MM.1S (cell line): ENCODE measurements around the gene PGD.

Experiments used
- DNase-seq: peaks from one replicate; pipeline ENCODE4 v3.0.0-alpha.2; 2015
- H2AFZ ChIP-seq: fragments of 300-600 bp; sonication (generic); 2 replicates; pipeline ENCODE4 v1.6.0; 2016; ENCODE audit warnings: antibody characterized with exemption, low read length
- H3F3A ChIP-seq: fragments of 300-600 bp; sonication (generic); 2 replicates; pipeline ENCODE4 v1.6.1; 2016; ENCODE audit warnings: mild to moderate bottlenecking, antibody characterized with exemption, low read length, moderate library complexity, mixed read lengths; ENCODE audit not compliant: insufficient read depth
- H3K27ac ChIP-seq: fragments of 300-600 bp; sonication (generic); 2 replicates; pipeline ENCODE4 v1.5.1; 2016; ENCODE audit warnings: mild to moderate bottlenecking, low read length
- H3K27me3 ChIP-seq: fragments of 300-600 bp; sonication (generic); replicated peaks from 2 replicates; pipeline ENCODE4 v1.6.0; 2016; ENCODE audit warnings: low read length; ENCODE audit not compliant: insufficient read depth
- H3K36me3 ChIP-seq: fragments of 300-600 bp; sonication (generic); replicated peaks from 2 replicates; pipeline ENCODE4 v1.6.1; 2016; ENCODE audit warnings: mild to moderate bottlenecking, low read length, mixed read lengths; ENCODE audit not compliant: insufficient read depth
- H3K4me1 ChIP-seq: fragments of 300-600 bp; sonication (generic); 2 replicates; pipeline ENCODE4 v1.6.1; 2016; ENCODE audit warnings: low read length, mixed read lengths
- H3K4me2 ChIP-seq: fragments of 300-600 bp; sonication (generic); 2 replicates; pipeline ENCODE4 v1.6.0; 2016; ENCODE audit warnings: low read depth, low read length
- H3K4me3 ChIP-seq: fragments of 300-600 bp; sonication (generic); 2 replicates; pipeline ENCODE4 v1.5.1; 2016; ENCODE audit warnings: low read length, mixed read lengths
- H3K79me2 ChIP-seq: fragments of 300-600 bp; sonication (generic); 2 replicates; pipeline ENCODE4 v1.6.1; 2016; ENCODE audit warnings: mixed run types, low read length, mixed read lengths
- H3K9ac ChIP-seq: fragments of 300-600 bp; sonication (generic); 2 replicates; pipeline ENCODE4 v1.6.1; 2016; ENCODE audit warnings: low read length, mixed read lengths
- H3K9me2 ChIP-seq: fragments of 300-600 bp; sonication (generic); replicated peaks from 2 replicates; pipeline ENCODE4 v1.6.1; 2016; ENCODE audit warnings: mild to moderate bottlenecking, low read length, mixed read lengths; ENCODE audit not compliant: insufficient read depth
- H3K9me3 ChIP-seq: fragments of 300-600 bp; sonication (generic); replicated peaks from 2 replicates; pipeline ENCODE4 v1.6.1; 2016; ENCODE audit warnings: mild to moderate bottlenecking, low read length, mixed read lengths; ENCODE audit not compliant: insufficient read depth
- H4K20me1 ChIP-seq: fragments of 300-600 bp; sonication (generic); 2 replicates; pipeline ENCODE4 v1.6.1; 2016; ENCODE audit warnings: mild to moderate bottlenecking, low read length, moderate library complexity, mixed read lengths; ENCODE audit not compliant: insufficient read depth
- CTCF ChIP-seq: fragments of 300-600 bp; sonication (generic); IDR thresholded peaks from 2 replicates; pipeline ENCODE4 v1.5.1; 2016; ENCODE audit warnings: antibody characterized with exemption, low read length, mixed read lengths
- EZH2 ChIP-seq: fragments of 300-600 bp; sonication (generic); optimal IDR thresholded peaks from 2 replicates; pipeline ENCODE3; 2017; ENCODE audit warnings: low read depth, mild to moderate bottlenecking, antibody characterized with exemption, low read length, mixed read lengths
- EZH2phosphoT487 ChIP-seq: fragments of 300-600 bp; sonication (generic); IDR thresholded peaks from 2 replicates; pipeline ENCODE4 v1.6.1; 2018; ENCODE audit warnings: antibody characterized with exemption, low read length

The PGD gene

GRCh38 chr1:10398734-10399443, at the start of gene PGD:
PGD (plus strand) TSS chr1:10399064; CDS start chr1:10399118, 54 bp downstream.
- peak within 1 kb of the TSS; percentile 98 for H2AFZ ChIP-seq
- H3F3A ChIP-seq: peaks cover 9% of the 10 kb centered on the region; the same call in 1 of the 2 replicates
- no peaks in the 10 kb centered on the region for H3K9me2 ChIP-seq
- H3K27ac ChIP-seq: peak within 1 kb of the TSS; percentile 92
- TF ChIP-seq EZH2 (no peak), EZH2phosphoT487 (no peak), CTCF (no peak)
- 0 out of 2 replicates have a peak, but pooled peaks cover 3% of the 10 kb centered on the region for H3K36me3 ChIP-seq
- peaks cover 22% of the 10 kb centered on the region for H3K79me2 ChIP-seq
- H3K9me3 ChIP-seq: no peaks in the 10 kb centered on the region
- H3K4me2 ChIP-seq: peak within 1 kb of the TSS; percentile 94
- peak within 1 kb of the TSS; percentile 97 for H3K4me3 ChIP-seq
- no peaks in the 10 kb centered on the region for H3K27me3 ChIP-seq
- H3K4me1 ChIP-seq: peaks cover 8% of the 10 kb centered on the region
- DNase-seq: peak; percentile 99
- no peaks in the 10 kb centered on the region for H4K20me1 ChIP-seq
- peak within 1 kb of the TSS; percentile 86 for H3K9ac ChIP-seq

GRCh38 chr1:10353282-10353681, 45.6 kb upstream of the PGD start:
- Histone ChIP-seq H3K9me2 (no peaks in the 10 kb centered on the region), H3K4me1 (no peaks in the 10 kb centered on the region), H2AFZ (no peak overlapping the region), H3K4me3 (no peak overlapping the region), H3K27ac (no peak overlapping the region), H3F3A (no peaks in the 10 kb centered on the region), H3K9ac (no peak overlapping the region), H3K9me3 (no peaks in the 10 kb centered on the region), H3K79me2 (no peaks in the 10 kb centered on the region), H3K4me2 (no peak overlapping the region), H4K20me1 (no peaks in the 10 kb centered on the region), H3K27me3 (no peaks in the 10 kb centered on the region), H3K36me3 (no peaks in the 10 kb centered on the region)
- TF ChIP-seq EZH2 (no peak), EZH2phosphoT487 (no peak), CTCF (no peak)
- no peak for DNase-seq

GRCh38 chr1:10353693-10354092, 45.2 kb upstream of the PGD start:
- no peak overlapping the region for H3K4me2 ChIP-seq
- H3K36me3 ChIP-seq: no peaks in the 10 kb centered on the region
- no peak overlapping the region for H2AFZ ChIP-seq
- H3K4me3 ChIP-seq: no peak overlapping the region
- H3F3A ChIP-seq: no peaks in the 10 kb centered on the region
- no peaks in the 10 kb centered on the region for H3K79me2 ChIP-seq
- H3K27me3 ChIP-seq: no peaks in the 10 kb centered on the region
- H3K27ac ChIP-seq: no peak overlapping the region
- H3K9me2 ChIP-seq: no peaks in the 10 kb centered on the region
- no peaks in the 10 kb centered on the region for H3K4me1 ChIP-seq
- no peak for DNase-seq
- H3K9ac ChIP-seq: no peak overlapping the region
- TF ChIP-seq EZH2: no peak
- no peaks in the 10 kb centered on the region for H3K9me3 ChIP-seq
- H4K20me1 ChIP-seq: no peaks in the 10 kb centered on the region

GRCh38 chr1:10360045-10360444, 38.8 kb upstream of the PGD start:
- no peaks in the 10 kb centered on the region for H3K9me3 ChIP-seq
- peak; percentile 58 for DNase-seq
- H3K36me3 ChIP-seq: no peaks in the 10 kb centered on the region
- H4K20me1 ChIP-seq: no peaks in the 10 kb centered on the region
- H3K4me2 ChIP-seq: no peak overlapping the region
- H3K9me2 ChIP-seq: no peaks in the 10 kb centered on the region
- no peak overlapping the region for H3K4me3 ChIP-seq
- no peak overlapping the region for H3K9ac ChIP-seq
- H2AFZ ChIP-seq: no peak overlapping the region
- peaks cover 6% of the 10 kb centered on the region for H3K4me1 ChIP-seq
- H3F3A ChIP-seq: no peaks in the 10 kb centered on the region
- TF ChIP-seq EZH2phosphoT487: no peak
- no peak for TF ChIP-seq EZH2
- TF ChIP-seq CTCF: no peak
- H3K27ac ChIP-seq: no peak overlapping the region; the same call in 1 of the 2 replicates
- no peaks in the 10 kb centered on the region for H3K79me2 ChIP-seq
- H3K27me3 ChIP-seq: no peaks in the 10 kb centered on the region
